Vagina (tissue), 2 donors: ENCODE measurements around the gene C5orf63.

Experiments
- POLR2A ChIP-seq, 2 donors: fragments of 450-650 bp; IDR thresholded peaks; one replicate each; pipeline ENCODE4 v1.6.1; 2017; ENCODE audit warnings: antibody characterized with exemption in 2 of 2, mild to moderate bottlenecking in 2 of 2, moderate library complexity in 2 of 2
- POLR2AphosphoS5 ChIP-seq, 2 donors: sonication (generic); formaldehyde crosslinking; IDR thresholded peaks; one replicate each; pipeline ENCODE4 v1.9.0; 2017; ENCODE audit warnings: antibody characterized with exemption in 2 of 2, mild to moderate bottlenecking in 2 of 2, low read depth in 1 of 2; ENCODE audit not compliant: insufficient read depth in 1 of 2
- TF ChIP-seq, protein P1 (sequence below), 3 experiments: fragments of 450-650 bp in 2 of 3; fragments of 200-600 bp in 1 of 3; sonication (generic) in 1 of 3; IDR thresholded peaks; one replicate each; pipeline ENCODE4 v1.5.1; 2017 to 2019; ENCODE audit warnings: antibody characterized with exemption in 3 of 3, mild to moderate bottlenecking in 2 of 3, moderate library complexity in 2 of 3

DNA sequence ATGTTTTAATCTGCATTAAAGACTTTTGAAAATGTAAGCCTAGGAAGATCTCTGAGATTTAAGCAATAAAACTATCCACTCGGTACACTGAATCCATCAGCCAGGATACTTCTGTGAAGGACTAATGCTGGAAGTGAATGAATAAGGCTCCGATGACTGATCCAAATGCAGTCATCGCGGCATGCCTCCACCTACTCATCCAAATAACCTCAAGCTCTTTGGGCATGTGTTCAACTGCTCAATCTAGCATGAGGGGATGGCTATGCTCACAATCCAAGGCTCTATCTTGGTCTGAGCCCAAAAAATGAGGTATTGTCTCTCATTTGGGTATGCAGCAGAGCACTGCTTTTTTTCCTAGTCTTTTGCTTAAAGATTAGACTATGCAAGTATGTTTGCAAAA is 62.1 kb downstream of the C5orf63 start:
- TF ChIP-seq, protein P1, sequence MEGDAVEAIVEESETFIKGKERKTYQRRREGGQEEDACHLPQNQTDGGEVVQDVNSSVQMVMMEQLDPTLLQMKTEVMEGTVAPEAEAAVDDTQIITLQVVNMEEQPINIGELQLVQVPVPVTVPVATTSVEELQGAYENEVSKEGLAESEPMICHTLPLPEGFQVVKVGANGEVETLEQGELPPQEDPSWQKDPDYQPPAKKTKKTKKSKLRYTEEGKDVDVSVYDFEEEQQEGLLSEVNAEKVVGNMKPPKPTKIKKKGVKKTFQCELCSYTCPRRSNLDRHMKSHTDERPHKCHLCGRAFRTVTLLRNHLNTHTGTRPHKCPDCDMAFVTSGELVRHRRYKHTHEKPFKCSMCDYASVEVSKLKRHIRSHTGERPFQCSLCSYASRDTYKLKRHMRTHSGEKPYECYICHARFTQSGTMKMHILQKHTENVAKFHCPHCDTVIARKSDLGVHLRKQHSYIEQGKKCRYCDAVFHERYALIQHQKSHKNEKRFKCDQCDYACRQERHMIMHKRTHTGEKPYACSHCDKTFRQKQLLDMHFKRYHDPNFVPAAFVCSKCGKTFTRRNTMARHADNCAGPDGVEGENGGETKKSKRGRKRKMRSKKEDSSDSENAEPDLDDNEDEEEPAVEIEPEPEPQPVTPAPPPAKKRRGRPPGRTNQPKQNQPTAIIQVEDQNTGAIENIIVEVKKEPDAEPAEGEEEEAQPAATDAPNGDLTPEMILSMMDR (IDR thresholded peaks at IDR 0.05), result no peak
- no peak for TF ChIP-seq POLR2A (IDR thresholded peaks at IDR 0.05)
- no peak for TF ChIP-seq POLR2AphosphoS5 (IDR thresholded peaks at IDR 0.05; ENCODE audit: insufficient read depth in 1 of 2, low read depth in 1 of 2)
